Cardiac muscle cell (in vitro differentiated cells and primary cell): ENCODE data around the gene HHIP. TPM values are rescaled to one million over a fixed set of nuclear protein-coding genes. Genes with fewer than 3 reads are reported as not detected.
A peak's percentile ranks its signal among the peaks of the same experiment; 100 is the strongest.

ENCODE experiments used
- DNase-seq, 2 donors: peaks; one replicate each; pipeline versions ENCODE4 v3.0.0 to v3.0.0-alpha.2; 2010 to 2017; ENCODE audit warnings: low read depth in 1 of 2, low spot score in 1 of 2
- H3K27ac ChIP-seq: fragments of 200-600 bp; sonication (generic); 2 replicates; pipeline ENCODE4 v1.5.1; 2016
- H3K27me3 ChIP-seq: fragments of 200-600 bp; sonication (generic); 2 replicates; pipeline ENCODE4 v1.6.0; 2016; ENCODE audit warnings: control low read depth
- H3K36me3 ChIP-seq: fragments of 200-600 bp; sonication (generic); 2 replicates; pipeline ENCODE4 v1.5.1; 2016; ENCODE audit warnings: control low read depth
- H3K4me1 ChIP-seq: fragments of 200-600 bp; sonication (generic); 2 replicates; pipeline ENCODE4 v1.8.1; 2017; ENCODE audit warnings: low read depth, mild to moderate bottlenecking, mixed run types
- H3K4me3 ChIP-seq: fragments of 200-600 bp; sonication (generic); 2 replicates; pipeline ENCODE4 v1.5.1; 2016; ENCODE audit warnings: mild to moderate bottlenecking
- H3K9me3 ChIP-seq: fragments of 200-600 bp; sonication (generic); 2 replicates; pipeline ENCODE4 v1.5.1; 2017; ENCODE audit warnings: low read depth, mild to moderate bottlenecking, control low read depth
- polyA plus RNA-seq: library from polyadenylated mRNA; unstranded; fragments of >200 nt; fragmentation: Nextera tagmentation; extraction: Ambion mirVana; gene quantifications from 2 replicates; pipeline ENCODE4 v1.2.1, GENCODE V29; 2016
- total RNA-seq: library from RNA; depleted of rRNA; stranded (reverse); fragments of >200 nt; gene quantifications from 2 replicates; pipeline ENCODE4 v1.2.3, GENCODE V29; 2016
- TF ChIP-seq, protein P1 (sequence below): IDR thresholded peaks from 2 replicates; pipeline ENCODE4 v1.5.1; 2012; ENCODE audit warnings: low read depth, mild to moderate bottlenecking, low read length

HHIP gene
- total and polyA plus RNA-seq, 2 experiments from 2014 or later: 0.99 TPM; not detected in 1

- no peaks in the 10 kb centered on the region for H3K4me1 ChIP-seq
- no peaks in the 10 kb centered on the region for H3K27me3 ChIP-seq
- no peak for DNase-seq
- no peaks in the 10 kb centered on the region for H3K9me3 ChIP-seq
- no peaks in the 10 kb centered on the region for H3K36me3 ChIP-seq
- H3K27ac ChIP-seq: no peak overlapping the region
- no peak overlapping the region for H3K4me3 ChIP-seq
- TF ChIP-seq, protein P1, sequence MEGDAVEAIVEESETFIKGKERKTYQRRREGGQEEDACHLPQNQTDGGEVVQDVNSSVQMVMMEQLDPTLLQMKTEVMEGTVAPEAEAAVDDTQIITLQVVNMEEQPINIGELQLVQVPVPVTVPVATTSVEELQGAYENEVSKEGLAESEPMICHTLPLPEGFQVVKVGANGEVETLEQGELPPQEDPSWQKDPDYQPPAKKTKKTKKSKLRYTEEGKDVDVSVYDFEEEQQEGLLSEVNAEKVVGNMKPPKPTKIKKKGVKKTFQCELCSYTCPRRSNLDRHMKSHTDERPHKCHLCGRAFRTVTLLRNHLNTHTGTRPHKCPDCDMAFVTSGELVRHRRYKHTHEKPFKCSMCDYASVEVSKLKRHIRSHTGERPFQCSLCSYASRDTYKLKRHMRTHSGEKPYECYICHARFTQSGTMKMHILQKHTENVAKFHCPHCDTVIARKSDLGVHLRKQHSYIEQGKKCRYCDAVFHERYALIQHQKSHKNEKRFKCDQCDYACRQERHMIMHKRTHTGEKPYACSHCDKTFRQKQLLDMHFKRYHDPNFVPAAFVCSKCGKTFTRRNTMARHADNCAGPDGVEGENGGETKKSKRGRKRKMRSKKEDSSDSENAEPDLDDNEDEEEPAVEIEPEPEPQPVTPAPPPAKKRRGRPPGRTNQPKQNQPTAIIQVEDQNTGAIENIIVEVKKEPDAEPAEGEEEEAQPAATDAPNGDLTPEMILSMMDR: no peak
Observed at GRCh38 chr4:144729175-144729574, 83.2 kb downstream of the HHIP start.

GRCh38 chr4:144732584-144733428 lies 86.8 kb downstream of the HHIP start:
- H3K27ac ChIP-seq: no peak overlapping the region

DNA sequence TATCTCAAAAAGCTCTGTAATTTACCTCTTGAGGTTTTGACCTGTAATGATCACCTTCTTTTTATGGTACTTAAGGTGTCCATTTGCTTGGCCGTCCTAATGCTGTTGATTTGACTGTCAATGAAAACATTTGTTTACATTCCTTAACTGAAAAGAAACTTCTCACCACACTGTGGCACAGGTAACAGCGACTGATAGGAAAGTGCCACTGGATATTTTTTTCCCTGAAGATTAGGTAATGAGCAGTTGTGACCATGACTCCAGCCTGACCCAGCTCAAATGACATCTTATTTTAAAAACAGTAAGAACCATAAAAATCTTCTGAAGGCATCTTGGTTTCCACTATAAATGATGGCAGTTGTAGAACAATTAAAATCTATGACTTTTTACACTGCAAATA lies 87.6 kb downstream of the HHIP start:
- Histone ChIP-seq H3K27ac (no peak overlapping the region), H3K4me1 (no peaks in the 10 kb centered on the region), H3K9me3 (no peaks in the 10 kb centered on the region), H3K36me3 (no peaks in the 10 kb centered on the region), H3K27me3 (no peaks in the 10 kb centered on the region), H3K4me3 (no peak overlapping the region)
- TF ChIP-seq, protein P1: no peak
- DNase-seq: no peak

More at GRCh38 chr4:144732584-144733428, 86.8 kb downstream of the HHIP start:
- Histone ChIP-seq H3K4me1 (no peaks in the 10 kb centered on the region), H3K9me3 (no peaks in the 10 kb centered on the region), H3K36me3 (no peaks in the 10 kb centered on the region), H3K27me3 (no peaks in the 10 kb centered on the region), H3K4me3 (no peak overlapping the region)
- TF ChIP-seq, protein P1: no peak
- no peak for DNase-seq

GRCh38 chr4:144734522-144734921 lies 88.6 kb downstream of the HHIP start:
- peak in 1 of 2 donors; percentile 18 for DNase-seq
- no peaks in the 10 kb centered on the region for H3K36me3 ChIP-seq
- H3K27me3 ChIP-seq: no peaks in the 10 kb centered on the region
- H3K4me3 ChIP-seq: no peak overlapping the region
- no peaks in the 10 kb centered on the region for H3K4me1 ChIP-seq
- no peak overlapping the region for H3K27ac ChIP-seq
- TF ChIP-seq, protein P1: no peak
- H3K9me3 ChIP-seq: no peaks in the 10 kb centered on the region

DNA sequence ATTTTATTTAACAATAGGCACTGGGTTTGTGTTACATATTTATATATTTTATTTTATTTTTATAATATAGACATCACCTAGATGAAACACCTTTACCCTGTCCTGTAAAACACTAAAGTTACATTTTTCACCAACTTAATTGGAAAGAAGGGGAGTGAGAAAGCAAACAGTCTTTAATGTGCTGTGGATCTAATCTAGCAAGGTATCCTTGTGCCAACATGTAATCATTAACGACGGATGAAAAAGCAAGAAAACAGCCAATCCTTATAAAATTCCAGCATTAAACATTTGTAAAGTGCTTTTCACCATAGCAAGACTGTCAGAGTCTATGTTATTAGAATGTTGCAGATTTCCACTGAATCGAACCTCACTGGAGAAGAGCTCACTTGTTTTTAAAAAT lies 92.7 kb downstream of the HHIP start:
- H3K36me3 ChIP-seq: no peaks in the 10 kb centered on the region
- TF ChIP-seq, protein P1: no peak

More for the DNA sequence above, 92.7 kb downstream of the HHIP start:
- H3K4me3 ChIP-seq: no peak overlapping the region
- H3K9me3 ChIP-seq: no peaks in the 10 kb centered on the region
- no peak overlapping the region for H3K27ac ChIP-seq
- no peak for DNase-seq
- H3K27me3 ChIP-seq: no peaks in the 10 kb centered on the region
- no peaks in the 10 kb centered on the region for H3K4me1 ChIP-seq
